PFSK-1 (cell line): Measurements from ENCODE around the gene ATAD3C.

ENCODE experiments used
- POLR2AphosphoS5 ChIP-seq: IDR thresholded peaks from 2 replicates; pipeline ENCODE4 v1.6.1; 2012; ENCODE audit warnings: low read depth, mild to moderate bottlenecking, control low read depth, low read length, moderate library complexity
- TAF1 ChIP-seq: IDR thresholded peaks from 2 replicates; pipeline ENCODE4 v1.6.1; 2012; ENCODE audit warnings: low read length, control low read depth, borderline replicate concordance; ENCODE audit not compliant: insufficient read depth

DNA sequence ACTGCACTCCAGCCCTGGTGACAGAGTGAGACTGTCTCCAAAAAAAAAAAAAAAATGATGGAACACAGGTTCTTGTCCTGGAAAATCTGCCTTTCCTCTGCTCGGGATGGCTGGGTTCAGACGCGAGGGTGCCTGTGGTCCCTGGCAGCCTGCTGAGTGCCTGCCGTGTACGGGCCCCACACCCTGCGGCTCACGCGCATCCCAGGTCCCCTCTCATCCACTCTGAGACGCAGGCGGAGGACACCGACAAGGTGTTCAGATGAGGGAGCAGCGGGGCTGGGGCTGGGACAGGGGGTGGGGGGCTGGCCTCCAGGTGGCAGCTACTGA lies 24.1 kb upstream of the ATAD3C start:
- TF ChIP-seq TAF1 = no peak
- TF ChIP-seq POLR2AphosphoS5 = no peak
